NCI-H748 treated with DMSO at 0.1 percent for 48 hours (cell line): ENCODE results near the gene EGFR.

Source experiments
- DNase-seq: peaks from one replicate; lab custom pipeline; 2025; lab: John Stamatoyannopoulos, UW

EGFR gene

GRCh38 chr7:55127622-55128081 lies 108.8 kb downstream of the EGFR start:
- DNase-seq = peak; percentile 93

GRCh38 chr7:55128693-55129394 lies 110.0 kb downstream of the EGFR start:
- DNase-seq = no peak

GRCh38 chr7:55129541-55130394 lies 111.0 kb downstream of the EGFR start:
- no peak for DNase-seq

GRCh38 chr7:55130395-55131141 lies 111.8 kb downstream of the EGFR start:
- no peak for DNase-seq

- no peak for DNase-seq
Observed at GRCh38 chr7:55131142-55131929, 112.5 kb downstream of the EGFR start.

- no peak for DNase-seq
Observed at GRCh38 chr7:55132550-55132889, 113.7 kb downstream of the EGFR start.

- no peak for DNase-seq
Observed at GRCh38 chr7:55132890-55133551, 114.2 kb downstream of the EGFR start.

- DNase-seq = no peak
Observed at GRCh38 chr7:55133630-55134358, 115.0 kb downstream of the EGFR start.

GRCh38 chr7:55134359-55134725 lies 115.5 kb downstream of the EGFR start:
- no peak for DNase-seq

- no peak for DNase-seq
Observed at GRCh38 chr7:55134786-55135185, 116.0 kb downstream of the EGFR start.

GRCh38 chr7:55135462-55135861 lies 116.6 kb downstream of the EGFR start:
- no peak for DNase-seq

GRCh38 chr7:55138663-55139062 lies 119.8 kb downstream of the EGFR start:
- no peak for DNase-seq

GRCh38 chr7:55140221-55140940 lies 121.6 kb downstream of the EGFR start:
- DNase-seq = no peak

- no peak for DNase-seq
Observed at GRCh38 chr7:55140941-55141278, 122.1 kb downstream of the EGFR start.

- DNase-seq = no peak
Observed at GRCh38 chr7:55142919-55143600, 124.2 kb downstream of the EGFR start.

GRCh38 chr7:55144333-55145317 lies 125.8 kb downstream of the EGFR start:
- no peak for DNase-seq

- no peak for DNase-seq
Observed at GRCh38 chr7:55145606-55146005, 126.8 kb downstream of the EGFR start.

GRCh38 chr7:55147101-55147500 lies 128.3 kb downstream of the EGFR start:
- DNase-seq = no peak
